ENCODE data around the gene KCNC4.

KCNC4 gene

DNA sequence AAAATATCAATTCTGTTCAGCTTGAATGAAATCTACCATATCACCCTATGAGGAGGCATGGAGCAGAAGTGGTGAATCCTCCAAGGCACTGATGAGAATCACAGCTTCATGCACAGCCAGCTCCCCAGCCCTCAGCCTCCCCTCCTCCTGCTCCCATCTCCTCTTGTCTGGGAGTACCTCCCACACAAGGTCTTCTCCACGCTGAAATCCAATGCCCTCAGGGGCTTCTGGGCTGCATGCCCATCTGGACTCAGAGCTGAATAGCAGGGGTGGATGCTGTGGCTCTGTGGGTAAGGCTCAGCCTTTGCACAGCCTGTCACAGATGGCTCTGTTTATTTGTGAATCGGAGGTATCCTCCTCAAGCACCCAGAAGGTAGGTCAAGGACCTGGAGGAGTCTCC, 48.6 kb downstream of the KCNC4 start:
- no peak for DNase-seq

DNA sequence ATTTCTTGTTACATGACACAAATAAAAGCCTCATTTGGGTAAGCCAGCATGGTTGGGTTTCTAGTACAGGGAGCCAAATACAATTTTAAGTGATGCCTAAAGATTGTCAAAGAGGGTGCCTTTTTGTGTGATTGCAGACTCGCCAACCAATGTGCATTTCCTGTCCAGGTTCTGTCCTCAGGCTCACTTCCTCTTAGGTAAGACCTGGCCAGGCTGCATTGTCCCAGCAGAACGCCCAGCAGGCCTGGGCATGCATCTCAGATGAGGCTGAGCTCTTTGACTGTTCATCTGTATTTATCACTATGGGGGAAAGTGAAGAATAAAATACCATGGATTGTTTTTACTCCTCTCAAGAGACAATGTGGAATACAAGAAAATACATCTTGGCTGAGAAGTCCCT, 49.7 kb downstream of the KCNC4 start:
- DNase-seq, result no peak
